ENCODE measurements around the gene LIF. TPM values are rescaled to one million over a fixed set of nuclear protein-coding genes. Genes with fewer than 3 reads are reported as not detected.

The LIF gene
- total RNA-seq, 1 donor from 2014 or later, result 0.23 TPM

DNA sequence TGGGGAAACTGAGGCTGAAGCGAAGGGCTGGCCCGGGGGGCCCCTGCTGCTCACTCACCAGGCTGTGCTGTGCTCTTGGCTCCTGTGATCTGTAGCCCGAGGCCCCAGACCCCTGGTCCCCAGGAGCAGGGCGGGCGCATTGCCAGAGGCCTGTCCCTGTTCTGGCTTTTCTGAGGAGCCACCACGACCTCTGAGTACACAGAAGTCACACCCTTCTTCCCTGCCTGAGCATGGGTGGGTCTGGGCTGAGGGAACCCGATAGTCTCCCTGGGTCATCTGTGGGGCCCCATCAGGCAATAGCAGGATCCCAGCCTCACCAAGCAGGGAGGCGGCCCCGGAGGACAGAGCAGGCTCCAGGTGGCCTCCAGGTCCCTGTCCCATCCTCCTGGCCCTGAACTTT lies 37.6 kb upstream of the LIF start:
- Mint-ChIP-seq H3K4me1 (ENCODE audit: unreplicated experiment) (no peaks in the 10 kb centered on the region), H3K27ac (ENCODE audit: unreplicated experiment) (no peak overlapping the region), H3K27me3 (ENCODE audit: unreplicated experiment) (peaks cover 2% of the 10 kb centered on the region), H3K36me3 (ENCODE audit: low read depth, unreplicated experiment) (peaks cover 3% of the 10 kb centered on the region), H3K9me3 (ENCODE audit: unreplicated experiment) (no peaks in the 10 kb centered on the region), H3K4me3 (ENCODE audit: unreplicated experiment) (no peak overlapping the region)
- TF ChIP-seq CTCF (IDR thresholded peaks at IDR 0.05; ENCODE audit: unreplicated experiment), result no peak
- no peak for DNase-seq (ENCODE audit: low spot score)

DNA sequence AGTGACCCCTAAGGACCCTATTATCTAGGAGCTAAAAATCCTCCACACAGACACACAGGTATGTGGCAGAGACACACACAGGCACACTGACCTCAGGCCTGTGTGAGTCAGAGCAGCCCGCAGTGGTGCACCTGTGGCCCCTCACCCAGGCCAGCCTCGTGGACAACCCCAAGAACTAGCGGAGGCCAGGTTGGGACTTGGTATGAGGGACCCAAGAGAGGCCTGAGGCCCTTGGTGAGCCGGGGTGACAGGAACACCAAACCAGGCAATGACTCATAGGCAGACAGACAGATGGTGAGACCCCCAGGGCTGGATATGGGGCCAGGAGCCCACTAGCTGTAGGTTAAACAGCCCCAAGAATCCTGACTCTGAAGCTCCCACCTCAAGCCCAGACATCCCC lies 36.8 kb upstream of the LIF start:
- TF ChIP-seq CTCF (IDR thresholded peaks at IDR 0.05; ENCODE audit: unreplicated experiment), result no peak
- H3K27me3 Mint-ChIP-seq (ENCODE audit: unreplicated experiment), result peaks cover 4% of the 10 kb centered on the region
- H3K36me3 Mint-ChIP-seq (ENCODE audit: low read depth, unreplicated experiment), result peaks cover 3% of the 10 kb centered on the region
- DNase-seq (ENCODE audit: low spot score), result no peak
- no peak overlapping the region for H3K4me3 Mint-ChIP-seq (ENCODE audit: unreplicated experiment)
- H3K9me3 Mint-ChIP-seq (ENCODE audit: unreplicated experiment), result no peaks in the 10 kb centered on the region
- no peak overlapping the region for H3K27ac Mint-ChIP-seq (ENCODE audit: unreplicated experiment)
- H3K4me1 Mint-ChIP-seq (ENCODE audit: unreplicated experiment), result peaks cover 4% of the 10 kb centered on the region

DNA sequence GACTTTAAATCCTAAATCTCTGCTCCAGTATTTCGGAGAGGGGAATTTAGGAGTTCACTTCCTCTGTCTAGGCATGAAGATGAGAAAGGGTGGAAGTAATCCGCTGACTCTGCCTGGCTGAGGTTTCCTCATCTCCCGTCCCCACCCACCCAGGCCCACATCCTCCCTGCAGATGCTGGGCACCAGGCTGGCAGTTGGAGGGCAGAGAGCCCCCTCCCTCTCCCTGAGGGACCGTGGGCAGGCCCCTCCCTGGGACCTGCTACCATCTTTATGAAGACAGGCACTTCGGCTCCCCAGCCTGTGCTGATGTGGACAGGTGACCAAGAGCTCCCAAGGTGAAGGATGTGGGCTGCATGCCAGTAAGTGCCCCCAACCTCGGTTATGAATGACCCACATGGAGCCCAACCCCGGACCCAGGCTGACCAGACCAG lies 36.1 kb upstream of the LIF start:
- no peak overlapping the region for H3K4me3 Mint-ChIP-seq (ENCODE audit: unreplicated experiment)
- H3K27ac Mint-ChIP-seq (ENCODE audit: unreplicated experiment), result no peak overlapping the region
- peaks cover 3% of the 10 kb centered on the region for H3K36me3 Mint-ChIP-seq (ENCODE audit: low read depth, unreplicated experiment)
- peaks cover 6% of the 10 kb centered on the region for H3K27me3 Mint-ChIP-seq (ENCODE audit: unreplicated experiment)
- no peak for DNase-seq (ENCODE audit: low spot score)
- H3K4me1 Mint-ChIP-seq (ENCODE audit: unreplicated experiment), result peaks cover 9% of the 10 kb centered on the region
- no peak for TF ChIP-seq CTCF (IDR thresholded peaks at IDR 0.05; ENCODE audit: unreplicated experiment)
- H3K9me3 Mint-ChIP-seq (ENCODE audit: unreplicated experiment), result no peaks in the 10 kb centered on the region

DNA sequence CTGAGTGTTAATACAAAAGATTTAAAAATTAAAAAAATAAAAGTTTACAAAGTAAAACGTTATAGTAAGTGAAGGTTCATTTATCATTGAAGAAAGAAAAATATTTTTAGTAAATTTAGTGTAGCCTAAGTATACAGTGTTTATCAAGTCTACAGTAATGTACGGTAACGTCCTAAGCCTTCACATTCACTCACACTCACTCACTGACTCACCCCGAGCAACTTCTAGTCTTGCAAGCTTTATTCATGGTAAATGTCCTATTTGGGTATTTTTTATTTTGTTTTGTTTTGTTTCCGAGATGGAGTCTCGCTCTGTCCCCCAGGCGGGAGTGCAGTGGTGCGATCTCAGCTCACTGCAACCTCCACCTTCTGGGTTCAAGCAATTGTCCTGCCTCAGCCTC lies 33.9 kb upstream of the LIF start:
- H3K4me3 Mint-ChIP-seq (ENCODE audit: unreplicated experiment), result no peak overlapping the region
- no peak for DNase-seq (ENCODE audit: low spot score)
- no peak for TF ChIP-seq CTCF (IDR thresholded peaks at IDR 0.05; ENCODE audit: unreplicated experiment)

GRCh38 chr22:30279932-30280331 lies 33.4 kb upstream of the LIF start:
- Mint-ChIP-seq H3K9me3 (ENCODE audit: unreplicated experiment) (no peaks in the 10 kb centered on the region), H3K27ac (ENCODE audit: unreplicated experiment) (no peak overlapping the region), H3K4me3 (ENCODE audit: unreplicated experiment) (no peak overlapping the region), H3K4me1 (ENCODE audit: unreplicated experiment) (peaks cover 11% of the 10 kb centered on the region), H3K27me3 (ENCODE audit: unreplicated experiment) (peaks cover 10% of the 10 kb centered on the region), H3K36me3 (ENCODE audit: low read depth, unreplicated experiment) (peaks cover 2% of the 10 kb centered on the region)
- TF ChIP-seq CTCF (IDR thresholded peaks at IDR 0.05; ENCODE audit: unreplicated experiment), result no peak
- DNase-seq (ENCODE audit: low spot score), result no peak

More for the DNA sequence above, 33.9 kb upstream of the LIF start:
- H3K27ac Mint-ChIP-seq (ENCODE audit: unreplicated experiment), result no peak overlapping the region
- peaks cover 10% of the 10 kb centered on the region for H3K27me3 Mint-ChIP-seq (ENCODE audit: unreplicated experiment)
- no peaks in the 10 kb centered on the region for H3K9me3 Mint-ChIP-seq (ENCODE audit: unreplicated experiment)
- H3K36me3 Mint-ChIP-seq (ENCODE audit: low read depth, unreplicated experiment), result peaks cover 3% of the 10 kb centered on the region
- H3K4me1 Mint-ChIP-seq (ENCODE audit: unreplicated experiment), result peaks cover 11% of the 10 kb centered on the region
